Mesenchymal stem cell (in vitro differentiated cells and primary cell): Measurements from ENCODE around the gene POU4F1.
A peak's percentile ranks its signal among the peaks of the same experiment; 100 is the strongest.

Source experiments
- DNase-seq: peaks from one replicate; pipeline ENCODE4 v3.0.0-alpha.2; 2013
- H2AFZ ChIP-seq: one replicate; pipeline ENCODE4 v1.6.1; 2013; ENCODE audit warnings: low read depth, mild to moderate bottlenecking, control low read depth, inconsistent platforms, low read length, moderate library complexity
- H2AK5ac ChIP-seq: 2 replicates; pipeline ENCODE4 v1.6.1; 2013; ENCODE audit warnings: low read length, moderate library complexity, mild to moderate bottlenecking, inconsistent platforms; ENCODE audit not compliant: severe bottlenecking
- H2BK120ac ChIP-seq: one replicate; pipeline ENCODE4 v1.6.1; 2013; ENCODE audit warnings: low read depth, mild to moderate bottlenecking, inconsistent platforms, low read length, moderate library complexity
- H2BK12ac ChIP-seq, 2 experiments: one replicate each; pipeline ENCODE4 v1.6.1; 2013; ENCODE audit warnings: inconsistent platforms in 2 of 2, low read length in 2 of 2, mild to moderate bottlenecking in 2 of 2, moderate library complexity in 2 of 2, control low read depth in 1 of 2
- H2BK15ac ChIP-seq: one replicate; pipeline ENCODE4 v1.6.1; 2013; ENCODE audit warnings: mild to moderate bottlenecking, low read depth, inconsistent platforms; ENCODE audit not compliant: poor library complexity, severe bottlenecking
- H2BK5ac ChIP-seq: 2 replicates; pipeline ENCODE4 v1.6.1; 2013; ENCODE audit warnings: low read depth, mild to moderate bottlenecking, low read length, control low read depth, inconsistent platforms; ENCODE audit not compliant: poor library complexity, severe bottlenecking
- H3K14ac ChIP-seq, 2 experiments: one replicate each; pipeline ENCODE4 v1.6.1; 2013; ENCODE audit warnings: inconsistent platforms in 2 of 2, low read length in 2 of 2, control low read depth in 1 of 2, mild to moderate bottlenecking in 1 of 2, moderate library complexity in 1 of 2
- H3K18ac ChIP-seq, 2 experiments: one replicate each; pipeline ENCODE4 v1.6.1; 2013; ENCODE audit warnings: inconsistent platforms in 2 of 2, low read length in 2 of 2, control low read depth in 1 of 2, low read depth in 1 of 2, mild to moderate bottlenecking in 1 of 2
- H3K23ac ChIP-seq, 2 experiments: one replicate each; pipeline ENCODE4 v1.6.1; 2013; ENCODE audit warnings: inconsistent platforms in 2 of 2, low read length in 2 of 2, mild to moderate bottlenecking in 2 of 2, moderate library complexity in 2 of 2, control low read depth in 1 of 2
- H3K27ac ChIP-seq: 2 replicates; pipeline ENCODE4 v1.5.1; 2013; ENCODE audit warnings: mild to moderate bottlenecking, moderate library complexity, low read length, control low read depth, inconsistent platforms; ENCODE audit not compliant: poor library complexity, severe bottlenecking
- H3K27me3 ChIP-seq, 2 experiments: 2 replicates each; pipeline versions ENCODE4 v1.6.1 to v1.7.0; 2013; ENCODE audit warnings: low read length in 2 of 2, mild to moderate bottlenecking in 2 of 2, moderate library complexity in 2 of 2, control low read depth in 1 of 2, inconsistent platforms in 1 of 2; ENCODE audit not compliant: control insufficient read depth in 1 of 2, insufficient read depth in 1 of 2
- H3K36me3 ChIP-seq, 2 experiments: 2 replicates each; pipeline versions ENCODE4 v1.6.1 to v1.7.0; 2013; ENCODE audit warnings: low read length in 2 of 2, control low read depth in 1 of 2, inconsistent platforms in 1 of 2, low read depth in 1 of 2, mild to moderate bottlenecking in 1 of 2; ENCODE audit not compliant: insufficient read depth in 2 of 2, control insufficient read depth in 1 of 2
- H3K4ac ChIP-seq, 2 experiments: one replicate each; pipeline ENCODE4 v1.6.1; 2013; ENCODE audit warnings: inconsistent platforms in 2 of 2, low read length in 2 of 2, mild to moderate bottlenecking in 2 of 2, moderate library complexity in 2 of 2, control low read depth in 1 of 2, low read depth in 1 of 2
- H3K4me1 ChIP-seq: 2 replicates; pipeline ENCODE4 v1.6.1; 2013; ENCODE audit warnings: low read depth, low read length, control low read depth; ENCODE audit not compliant: control insufficient read depth, insufficient read depth
- H3K4me2 ChIP-seq: 2 replicates; pipeline ENCODE4 v1.6.1; 2013; ENCODE audit warnings: low read length, mild to moderate bottlenecking, inconsistent platforms; ENCODE audit not compliant: poor library complexity, severe bottlenecking
- H3K4me3 ChIP-seq, 2 experiments: 2 replicates each; pipeline versions ENCODE4 v1.5.1 to v1.7.0; 2013; ENCODE audit warnings: low read length in 2 of 2, mild to moderate bottlenecking in 2 of 2, control low read depth in 1 of 2, low read depth in 1 of 2; ENCODE audit not compliant: insufficient read depth in 1 of 2
- H3K79me1 ChIP-seq: replicated peaks from 2 replicates; pipeline ENCODE4 v1.6.1; 2013; ENCODE audit warnings: mild to moderate bottlenecking, control low read depth, low read length, inconsistent platforms; ENCODE audit not compliant: poor library complexity, severe bottlenecking
- H3K9ac ChIP-seq: 2 replicates; pipeline ENCODE4 v1.7.0; 2013; ENCODE audit warnings: mild to moderate bottlenecking, low read length, moderate library complexity
- H3K9me3 ChIP-seq: 2 replicates; pipeline ENCODE4 v1.7.0; 2013; ENCODE audit warnings: mild to moderate bottlenecking, low read length; ENCODE audit not compliant: control insufficient read depth
- H4K8ac ChIP-seq: one replicate; pipeline ENCODE4 v1.6.1; 2013; ENCODE audit warnings: inconsistent platforms, mild to moderate bottlenecking, low read length, moderate library complexity
- H4K91ac ChIP-seq: one replicate; pipeline ENCODE4 v1.6.1; 2013; ENCODE audit warnings: mild to moderate bottlenecking, low read length, inconsistent platforms
- WGBS: methylation state at CpG from one replicate; pipeline ENCODE4 v1.1.7; 2013; ENCODE audit warnings: mixed read lengths; 5-methylcytosine and 5-hydroxymethylcytosine counted together

POU4F1 gene

GRCh38 chr13:78609464-78610205 is 6.3 kb upstream of the POU4F1 start:
- Histone ChIP-seq H4K8ac (no peak overlapping the region), H3K23ac (no peak overlapping the region), H3K4me2 (peak overlapping the region; percentile 97), H3K27ac (no peak overlapping the region), H3K9ac (peak overlapping the region; percentile 54), H3K27me3 (peaks cover 57 to 75% of the 10 kb centered on the region in 2 experiments), H3K4ac (no peak overlapping the region), H3K4me3 (peak overlapping the region; percentile 18 to 77), H2AK5ac (no peak overlapping the region), H3K9me3 (no peaks in the 10 kb centered on the region), H2AFZ (no peak overlapping the region), H2BK5ac (no peak overlapping the region), H2BK15ac (no peak overlapping the region), H2BK12ac (no peak overlapping the region), H3K4me1 (peaks cover 22% of the 10 kb centered on the region), H4K91ac (no peak overlapping the region), H3K36me3 (peaks cover 0 to 5% of the 10 kb centered on the region in 2 experiments), H3K79me1 (no peaks in the 10 kb centered on the region), H3K14ac (peak overlapping the region in 1 of 2 experiments; percentile 1), H2BK120ac (no peak overlapping the region), H3K18ac (no peak overlapping the region)
- 10% methylated on average over 31 of the region's 33 CpGs for WGBS
- no peak for DNase-seq

GRCh38 chr13:78608688-78609463 is 5.5 kb upstream of the POU4F1 start:
- H3K4me3 ChIP-seq: peak overlapping the region; percentile 18 to 77
- peak overlapping the region; percentile 54 for H3K9ac ChIP-seq
- H2AK5ac ChIP-seq: no peak overlapping the region
- H3K18ac ChIP-seq: no peak overlapping the region
- no peaks in the 10 kb centered on the region for H3K9me3 ChIP-seq
- no peak overlapping the region for H2BK120ac ChIP-seq
- peaks cover 22% of the 10 kb centered on the region for H3K4me1 ChIP-seq
- no peak overlapping the region for H4K91ac ChIP-seq
- no peaks in the 10 kb centered on the region for H3K36me3 ChIP-seq
- no peak overlapping the region for H2BK12ac ChIP-seq
- no peak overlapping the region for H4K8ac ChIP-seq
- H3K27ac ChIP-seq: no peak overlapping the region
- H3K14ac ChIP-seq: no peak overlapping the region
- no peak overlapping the region for H2AFZ ChIP-seq
- peaks cover 65 to 82% of the 10 kb centered on the region in 2 experiments for H3K27me3 ChIP-seq
- WGBS: under 1% methylated on average over 39 of the region's 54 CpGs
- peak overlapping the region; percentile 97 for H3K4me2 ChIP-seq
- no peak overlapping the region for H2BK15ac ChIP-seq
- H3K4ac ChIP-seq: no peak overlapping the region
- no peak overlapping the region for H2BK5ac ChIP-seq
- H3K23ac ChIP-seq: peak overlapping the region in 1 of 2 experiments; percentile 14
- DNase-seq: no peak
- H3K79me1 ChIP-seq: no peaks in the 10 kb centered on the region

- no peak overlapping the region for H4K91ac ChIP-seq
- H3K4me3 ChIP-seq: peak overlapping the region in 1 of 2 experiments; percentile 77
- H2BK5ac ChIP-seq: no peak overlapping the region
- WGBS: 6% methylated on average over 15 of the region's 15 CpGs
- no peak overlapping the region for H2AFZ ChIP-seq
- peaks cover 71 to 88% of the 10 kb centered on the region in 2 experiments for H3K27me3 ChIP-seq
- no peaks in the 10 kb centered on the region for H3K9me3 ChIP-seq
- H3K79me1 ChIP-seq: no peaks in the 10 kb centered on the region
- H3K9ac ChIP-seq: no peak overlapping the region
- no peak overlapping the region for H2BK120ac ChIP-seq
- no peak overlapping the region for H2BK12ac ChIP-seq
- no peak overlapping the region for H3K4me2 ChIP-seq
- H3K4me1 ChIP-seq: peaks cover 27% of the 10 kb centered on the region
- peak overlapping the region in 1 of 2 experiments; percentile 75 for H3K23ac ChIP-seq
- DNase-seq: no peak
- H3K14ac ChIP-seq: no peak overlapping the region
- no peak overlapping the region for H3K27ac ChIP-seq
- H3K36me3 ChIP-seq: no peaks in the 10 kb centered on the region
- H3K4ac ChIP-seq: no peak overlapping the region
- H4K8ac ChIP-seq: no peak overlapping the region
- no peak overlapping the region for H2BK15ac ChIP-seq
- H3K18ac ChIP-seq: no peak overlapping the region
- H2AK5ac ChIP-seq: no peak overlapping the region
Measured at GRCh38 chr13:78608252-78608687, 4.9 kb upstream of the POU4F1 start.
